GM12878 (cell line): ENCODE data around the gene DUSP16.

Source experiments
- ASH2L ChIP-seq: fragments of 300-600, 200-600 bp; sonication (generic); IDR thresholded peaks from 2 replicates; pipeline ENCODE4 v1.6.1; 2017; ENCODE audit warnings: low read depth, mild to moderate bottlenecking, borderline replicate concordance
- EZH2 ChIP-seq: IDR thresholded peaks from 2 replicates; pipeline ENCODE4 v1.6.1; 2012; ENCODE audit warnings: low read depth, mild to moderate bottlenecking, control low read depth, inconsistent platforms, low read length, borderline replicate concordance; ENCODE audit not compliant: control insufficient read depth
- FOXM1 ChIP-seq: IDR thresholded peaks from 2 replicates; pipeline ENCODE4 v1.6.1; 2012; ENCODE audit warnings: low read depth, mild to moderate bottlenecking, inconsistent platforms, low read length, moderate library complexity
- NFIC ChIP-seq: IDR thresholded peaks from 2 replicates; pipeline ENCODE4 v1.6.1; 2012; ENCODE audit warnings: low read depth, mild to moderate bottlenecking, inconsistent platforms, low read length, moderate library complexity
- PML ChIP-seq: IDR thresholded peaks from 2 replicates; pipeline ENCODE4 v1.6.1; 2012; ENCODE audit warnings: low read length, inconsistent platforms
- POLR2A ChIP-seq: IDR thresholded peaks from 2 replicates; pipeline ENCODE4 v1.6.1; 2011; ENCODE audit warnings: low read depth, mild to moderate bottlenecking, low read length
- RAD51 ChIP-seq: fragments of 450-650 bp; IDR thresholded peaks from 2 replicates; pipeline ENCODE4 v1.6.1; 2016; ENCODE audit warnings: moderate library complexity, mild to moderate bottlenecking, inconsistent platforms
- TBL1XR1 ChIP-seq: IDR thresholded peaks from 2 replicates; pipeline ENCODE4 v1.6.1; 2012; ENCODE audit warnings: low read depth, low read length, improper control_type of control experiment
- TF ChIP-seq, protein P1 (sequence below), 3 experiments: IDR thresholded peaks in 2 of 3; conservative IDR thresholded peaks in 1 of 3; 2 replicates each; pipeline ENCODE4 v1.5.1; 2011; ENCODE audit warnings: low read depth in 3 of 3, low read length in 3 of 3, mild to moderate bottlenecking in 3 of 3, control low read depth in 2 of 3, moderate library complexity in 2 of 3, inconsistent platforms in 1 of 3, mixed read lengths in 1 of 3; ENCODE audit not compliant: control insufficient read depth in 2 of 3, insufficient read depth in 1 of 3; ENCODE audit errors: extremely low read depth in 1 of 3
- TF ChIP-seq, protein P2 (sequence below): IDR thresholded peaks from 2 replicates; pipeline ENCODE4 v1.6.1; 2011; ENCODE audit warnings: mild to moderate bottlenecking, low read depth, low read length, moderate library complexity; ENCODE audit not compliant: insufficient replicate concordance

DNA sequence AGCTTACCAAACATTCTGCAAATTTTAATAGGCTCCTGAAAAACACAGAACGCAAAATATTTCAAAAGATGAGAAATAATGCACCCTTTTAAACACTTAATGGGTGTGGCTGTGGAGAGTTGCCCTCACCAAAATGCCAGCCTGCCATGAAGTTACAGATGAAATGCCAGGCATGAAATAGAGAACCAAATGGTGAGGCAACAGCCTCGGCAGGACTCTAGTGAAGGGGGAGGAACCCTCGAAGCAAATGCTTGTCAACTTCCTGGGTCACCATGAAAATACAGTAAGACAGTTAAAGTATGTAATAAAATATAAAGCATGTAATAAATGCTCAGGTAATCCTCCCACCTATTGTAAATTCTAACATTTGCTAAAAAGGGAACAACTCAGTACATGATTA, 24.1 kb downstream of the DUSP16 start:
- TF ChIP-seq EZH2 (no peak), ASH2L (no peak), POLR2A (no peak), FOXM1 (no peak), PML (no peak), NFIC (no peak), TBL1XR1 (no peak), RAD51 (no peak)
- TF ChIP-seq, protein P1, sequence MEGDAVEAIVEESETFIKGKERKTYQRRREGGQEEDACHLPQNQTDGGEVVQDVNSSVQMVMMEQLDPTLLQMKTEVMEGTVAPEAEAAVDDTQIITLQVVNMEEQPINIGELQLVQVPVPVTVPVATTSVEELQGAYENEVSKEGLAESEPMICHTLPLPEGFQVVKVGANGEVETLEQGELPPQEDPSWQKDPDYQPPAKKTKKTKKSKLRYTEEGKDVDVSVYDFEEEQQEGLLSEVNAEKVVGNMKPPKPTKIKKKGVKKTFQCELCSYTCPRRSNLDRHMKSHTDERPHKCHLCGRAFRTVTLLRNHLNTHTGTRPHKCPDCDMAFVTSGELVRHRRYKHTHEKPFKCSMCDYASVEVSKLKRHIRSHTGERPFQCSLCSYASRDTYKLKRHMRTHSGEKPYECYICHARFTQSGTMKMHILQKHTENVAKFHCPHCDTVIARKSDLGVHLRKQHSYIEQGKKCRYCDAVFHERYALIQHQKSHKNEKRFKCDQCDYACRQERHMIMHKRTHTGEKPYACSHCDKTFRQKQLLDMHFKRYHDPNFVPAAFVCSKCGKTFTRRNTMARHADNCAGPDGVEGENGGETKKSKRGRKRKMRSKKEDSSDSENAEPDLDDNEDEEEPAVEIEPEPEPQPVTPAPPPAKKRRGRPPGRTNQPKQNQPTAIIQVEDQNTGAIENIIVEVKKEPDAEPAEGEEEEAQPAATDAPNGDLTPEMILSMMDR (IDR thresholded peaks at IDR 0.05 in 2 of 3, conservative IDR thresholded peaks at IDR 0.05 in 1 of 3; ENCODE audit: control insufficient read depth in 2 of 3, extremely low read depth in 1 of 3, insufficient read depth in 1 of 3, low read depth in 3 of 3, low read length in 3 of 3), result no peak
- TF ChIP-seq, protein P2, sequence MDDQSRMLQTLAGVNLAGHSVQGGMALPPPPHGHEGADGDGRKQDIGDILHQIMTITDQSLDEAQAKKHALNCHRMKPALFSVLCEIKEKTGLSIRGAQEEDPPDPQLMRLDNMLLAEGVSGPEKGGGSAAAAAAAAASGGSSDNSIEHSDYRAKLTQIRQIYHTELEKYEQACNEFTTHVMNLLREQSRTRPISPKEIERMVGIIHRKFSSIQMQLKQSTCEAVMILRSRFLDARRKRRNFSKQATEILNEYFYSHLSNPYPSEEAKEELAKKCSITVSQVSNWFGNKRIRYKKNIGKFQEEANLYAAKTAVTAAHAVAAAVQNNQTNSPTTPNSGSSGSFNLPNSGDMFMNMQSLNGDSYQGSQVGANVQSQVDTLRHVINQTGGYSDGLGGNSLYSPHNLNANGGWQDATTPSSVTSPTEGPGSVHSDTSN, result no peak
